HL-60 (cell line): ENCODE results near the gene TULP4.
"Not testable (repeated sequence)": the region's sequence is repeated elsewhere in the genome, so short reads cannot be mapped to it uniquely, and the experiment has no call there.

ENCODE experiments used
- DNase-seq, 2 experiments: peaks; one replicate each; pipeline ENCODE4 v3.0.0-alpha.2; 2010 to 2020; ENCODE audit warnings: low read depth in 1 of 2, low spot score in 1 of 2
- H3K27ac ChIP-seq: fragments of 250-450 bp; sonication (Bioruptor Pico); replicated peaks from 2 replicates; pipeline ENCODE4 v1.5.1; 2020; ENCODE audit warnings: mild to moderate bottlenecking, moderate library complexity
- H3K27me3 ChIP-seq: fragments of 250-450 bp; sonication (Bioruptor Pico); 2 replicates; pipeline ENCODE4 v1.5.1; 2021; ENCODE audit warnings: mild to moderate bottlenecking, moderate library complexity; ENCODE audit not compliant: insufficient read depth, poor library complexity, severe bottlenecking
- H3K4me3 ChIP-seq: replicated peaks from 2 replicates; pipeline ENCODE4 v1.5.1; 2011; ENCODE audit warnings: mild to moderate bottlenecking, control low read depth, low read length; ENCODE audit not compliant: insufficient read depth
- GABPA ChIP-seq: IDR thresholded peaks from 2 replicates; pipeline ENCODE4 v1.6.1; 2012; ENCODE audit warnings: low read depth
- POLR2AphosphoS5 ChIP-seq: IDR thresholded peaks from 2 replicates; pipeline ENCODE4 v1.6.1; 2012; ENCODE audit warnings: low read depth
- SPI1 ChIP-seq: IDR thresholded peaks from 2 replicates; pipeline ENCODE4 v1.6.1; 2012; ENCODE audit warnings: low read depth, mild to moderate bottlenecking, borderline replicate concordance
- TF ChIP-seq, protein P1 (sequence below): IDR thresholded peaks from 2 replicates; pipeline ENCODE4 v1.6.1; 2012; ENCODE audit warnings: low read depth; ENCODE audit not compliant: insufficient replicate concordance
- TF ChIP-seq, protein P2 (sequence below): IDR thresholded peaks from one replicate; pipeline ENCODE4 v1.5.1; 2011; ENCODE audit warnings: low read length, control low read depth, inconsistent platforms; ENCODE audit not compliant: insufficient read depth

Gene TULP4

DNA sequence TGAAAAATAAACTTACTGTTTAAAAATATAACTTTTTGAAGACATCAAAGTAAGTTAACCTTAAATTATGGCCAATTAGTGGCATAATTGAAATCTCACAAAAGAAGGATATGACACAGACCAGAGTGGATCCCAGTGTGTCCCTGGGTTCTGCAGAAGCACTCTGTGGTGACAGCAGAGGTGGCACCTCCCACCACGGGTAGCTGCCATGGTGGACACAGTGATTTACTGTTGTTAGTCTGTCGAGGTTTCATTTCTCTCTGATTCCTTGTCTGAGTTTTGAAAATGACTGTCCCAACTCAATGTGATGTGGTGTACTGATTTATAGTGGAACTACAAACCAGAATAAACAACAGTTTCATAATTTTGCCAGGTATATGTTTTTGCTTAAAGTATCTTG, 76.5 kb downstream of the TULP4 start:
- no peak for DNase-seq
- Histone ChIP-seq H3K27ac (no peak overlapping the region), H3K27me3 (no peaks in the 10 kb centered on the region), H3K4me3 (no peak overlapping the region)
- TF ChIP-seq, protein P1, sequence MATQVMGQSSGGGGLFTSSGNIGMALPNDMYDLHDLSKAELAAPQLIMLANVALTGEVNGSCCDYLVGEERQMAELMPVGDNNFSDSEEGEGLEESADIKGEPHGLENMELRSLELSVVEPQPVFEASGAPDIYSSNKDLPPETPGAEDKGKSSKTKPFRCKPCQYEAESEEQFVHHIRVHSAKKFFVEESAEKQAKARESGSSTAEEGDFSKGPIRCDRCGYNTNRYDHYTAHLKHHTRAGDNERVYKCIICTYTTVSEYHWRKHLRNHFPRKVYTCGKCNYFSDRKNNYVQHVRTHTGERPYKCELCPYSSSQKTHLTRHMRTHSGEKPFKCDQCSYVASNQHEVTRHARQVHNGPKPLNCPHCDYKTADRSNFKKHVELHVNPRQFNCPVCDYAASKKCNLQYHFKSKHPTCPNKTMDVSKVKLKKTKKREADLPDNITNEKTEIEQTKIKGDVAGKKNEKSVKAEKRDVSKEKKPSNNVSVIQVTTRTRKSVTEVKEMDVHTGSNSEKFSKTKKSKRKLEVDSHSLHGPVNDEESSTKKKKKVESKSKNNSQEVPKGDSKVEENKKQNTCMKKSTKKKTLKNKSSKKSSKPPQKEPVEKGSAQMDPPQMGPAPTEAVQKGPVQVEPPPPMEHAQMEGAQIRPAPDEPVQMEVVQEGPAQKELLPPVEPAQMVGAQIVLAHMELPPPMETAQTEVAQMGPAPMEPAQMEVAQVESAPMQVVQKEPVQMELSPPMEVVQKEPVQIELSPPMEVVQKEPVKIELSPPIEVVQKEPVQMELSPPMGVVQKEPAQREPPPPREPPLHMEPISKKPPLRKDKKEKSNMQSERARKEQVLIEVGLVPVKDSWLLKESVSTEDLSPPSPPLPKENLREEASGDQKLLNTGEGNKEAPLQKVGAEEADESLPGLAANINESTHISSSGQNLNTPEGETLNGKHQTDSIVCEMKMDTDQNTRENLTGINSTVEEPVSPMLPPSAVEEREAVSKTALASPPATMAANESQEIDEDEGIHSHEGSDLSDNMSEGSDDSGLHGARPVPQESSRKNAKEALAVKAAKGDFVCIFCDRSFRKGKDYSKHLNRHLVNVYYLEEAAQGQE, result no peak
- TF ChIP-seq SPI1 (no peak), GABPA (no peak), POLR2AphosphoS5 (no peak)
- TF ChIP-seq, protein P2, sequence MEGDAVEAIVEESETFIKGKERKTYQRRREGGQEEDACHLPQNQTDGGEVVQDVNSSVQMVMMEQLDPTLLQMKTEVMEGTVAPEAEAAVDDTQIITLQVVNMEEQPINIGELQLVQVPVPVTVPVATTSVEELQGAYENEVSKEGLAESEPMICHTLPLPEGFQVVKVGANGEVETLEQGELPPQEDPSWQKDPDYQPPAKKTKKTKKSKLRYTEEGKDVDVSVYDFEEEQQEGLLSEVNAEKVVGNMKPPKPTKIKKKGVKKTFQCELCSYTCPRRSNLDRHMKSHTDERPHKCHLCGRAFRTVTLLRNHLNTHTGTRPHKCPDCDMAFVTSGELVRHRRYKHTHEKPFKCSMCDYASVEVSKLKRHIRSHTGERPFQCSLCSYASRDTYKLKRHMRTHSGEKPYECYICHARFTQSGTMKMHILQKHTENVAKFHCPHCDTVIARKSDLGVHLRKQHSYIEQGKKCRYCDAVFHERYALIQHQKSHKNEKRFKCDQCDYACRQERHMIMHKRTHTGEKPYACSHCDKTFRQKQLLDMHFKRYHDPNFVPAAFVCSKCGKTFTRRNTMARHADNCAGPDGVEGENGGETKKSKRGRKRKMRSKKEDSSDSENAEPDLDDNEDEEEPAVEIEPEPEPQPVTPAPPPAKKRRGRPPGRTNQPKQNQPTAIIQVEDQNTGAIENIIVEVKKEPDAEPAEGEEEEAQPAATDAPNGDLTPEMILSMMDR, result no peak

DNA sequence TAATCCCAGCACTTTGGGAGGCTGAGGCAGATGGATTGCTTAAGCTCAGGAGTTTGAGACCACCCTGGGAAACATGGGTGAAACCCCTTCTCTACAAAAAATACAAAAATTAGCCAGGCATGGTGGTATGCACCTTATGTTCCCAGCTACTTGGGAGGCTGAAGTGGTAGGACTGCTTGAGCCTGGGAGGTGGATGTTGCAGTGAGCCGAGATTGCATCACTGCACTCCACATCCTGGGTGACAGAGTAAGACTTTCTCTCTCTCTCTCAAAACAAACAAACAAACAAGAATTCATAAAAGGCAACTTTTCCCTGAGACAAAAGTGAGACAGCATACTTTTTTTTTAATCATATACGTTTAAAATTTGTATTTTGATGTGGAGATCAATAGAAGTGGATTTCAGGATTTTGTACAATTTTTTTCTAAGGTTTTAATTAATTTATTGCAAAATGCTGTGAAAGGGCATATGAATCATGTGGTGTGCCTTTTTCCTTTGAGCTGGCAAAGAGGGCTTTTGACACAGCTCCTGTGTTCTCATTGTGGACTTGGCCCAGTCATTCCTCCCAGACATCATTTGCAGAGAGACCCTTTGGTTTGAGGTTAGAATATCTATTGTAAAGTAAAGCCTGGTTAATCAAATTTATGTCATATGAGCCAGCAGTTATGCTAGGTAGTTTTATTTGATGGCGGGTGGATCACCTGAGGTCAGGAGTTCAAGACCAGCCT, 77.1 kb downstream of the TULP4 start:
- no peak overlapping the region for H3K27ac ChIP-seq
- TF ChIP-seq SPI1 (no peak), GABPA (no peak), POLR2AphosphoS5 (no peak)
- TF ChIP-seq, protein P1, result no peak
- TF ChIP-seq, protein P2, result no peak
- no peak overlapping the region for H3K4me3 ChIP-seq
- DNase-seq, result no peak
- H3K27me3 ChIP-seq, result no peaks in the 10 kb centered on the region

DNA sequence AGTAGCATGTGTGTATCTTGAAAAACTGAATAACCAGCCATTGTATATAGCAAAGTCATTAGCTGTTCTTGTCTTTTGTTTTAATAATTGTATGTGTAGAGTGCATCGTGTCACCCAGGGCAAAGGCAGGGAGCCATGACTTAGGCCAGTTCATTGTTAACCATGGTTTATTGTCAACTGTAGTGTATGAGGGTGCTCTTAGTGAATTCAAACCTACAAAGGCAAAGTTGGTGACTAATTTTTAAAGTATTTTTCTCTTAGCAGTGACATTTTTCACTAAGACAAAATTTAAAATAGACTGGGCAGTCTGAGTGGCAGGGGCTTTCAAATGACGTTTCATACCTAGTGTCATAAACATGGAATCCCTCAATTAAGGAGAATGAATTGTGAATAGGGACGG, 79.0 kb downstream of the TULP4 start:
- no peak overlapping the region for H3K27ac ChIP-seq
- H3K4me3 ChIP-seq, result no peak overlapping the region
- TF ChIP-seq POLR2AphosphoS5, result no peak
- no peak for TF ChIP-seq GABPA
- TF ChIP-seq SPI1, result no peak
- TF ChIP-seq, protein P2, result no peak
- TF ChIP-seq, protein P1, result no peak
- no peak for DNase-seq
- H3K27me3 ChIP-seq, result no peaks in the 10 kb centered on the region

DNA sequence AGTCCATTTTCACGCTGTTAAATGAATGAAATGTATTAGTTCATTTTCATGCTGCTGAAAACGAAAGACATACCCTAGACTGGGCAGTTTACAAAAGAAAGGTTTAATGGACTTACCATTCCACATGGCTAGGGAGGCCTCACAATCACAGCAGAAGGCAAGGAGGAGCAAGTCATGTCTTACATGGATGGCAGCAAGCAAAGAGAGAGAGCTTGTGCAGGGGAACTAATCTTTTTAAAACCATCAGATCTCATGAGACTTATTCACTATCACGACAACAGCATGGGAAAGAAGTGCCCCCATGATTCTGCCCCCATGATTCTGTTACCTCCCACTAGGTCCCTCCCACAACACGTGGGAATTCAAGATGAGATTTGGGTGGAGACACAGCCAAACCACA, 79.7 kb downstream of the TULP4 start:
- H3K27me3 ChIP-seq, H3K4me3 ChIP-seq, H3K27ac ChIP-seq, DNase-seq: not testable (repeated sequence)
